SU-DHL-6 (cell line): Measurements from ENCODE around the gene KLF1.

Source experiments
- CTCF ChIP-seq: fragments of 200-600 bp; sonication (generic); IDR thresholded peaks from one replicate; pipeline ENCODE4 v1.5.1; 2017; ENCODE audit warnings: antibody characterized with exemption, mild to moderate bottlenecking, low read length, moderate library complexity; ENCODE audit not compliant: insufficient read depth, poor library complexity, severe bottlenecking
- EZH2phosphoT487 ChIP-seq: fragments of 200-600 bp; sonication (generic), shearing (Covaris generic); conservative IDR thresholded peaks from 2 replicates; pipeline ENCODE4 v1.6.1; 2018; ENCODE audit warnings: mild to moderate bottlenecking, antibody characterized with exemption, low read length, moderate library complexity, mixed read lengths

DNA sequence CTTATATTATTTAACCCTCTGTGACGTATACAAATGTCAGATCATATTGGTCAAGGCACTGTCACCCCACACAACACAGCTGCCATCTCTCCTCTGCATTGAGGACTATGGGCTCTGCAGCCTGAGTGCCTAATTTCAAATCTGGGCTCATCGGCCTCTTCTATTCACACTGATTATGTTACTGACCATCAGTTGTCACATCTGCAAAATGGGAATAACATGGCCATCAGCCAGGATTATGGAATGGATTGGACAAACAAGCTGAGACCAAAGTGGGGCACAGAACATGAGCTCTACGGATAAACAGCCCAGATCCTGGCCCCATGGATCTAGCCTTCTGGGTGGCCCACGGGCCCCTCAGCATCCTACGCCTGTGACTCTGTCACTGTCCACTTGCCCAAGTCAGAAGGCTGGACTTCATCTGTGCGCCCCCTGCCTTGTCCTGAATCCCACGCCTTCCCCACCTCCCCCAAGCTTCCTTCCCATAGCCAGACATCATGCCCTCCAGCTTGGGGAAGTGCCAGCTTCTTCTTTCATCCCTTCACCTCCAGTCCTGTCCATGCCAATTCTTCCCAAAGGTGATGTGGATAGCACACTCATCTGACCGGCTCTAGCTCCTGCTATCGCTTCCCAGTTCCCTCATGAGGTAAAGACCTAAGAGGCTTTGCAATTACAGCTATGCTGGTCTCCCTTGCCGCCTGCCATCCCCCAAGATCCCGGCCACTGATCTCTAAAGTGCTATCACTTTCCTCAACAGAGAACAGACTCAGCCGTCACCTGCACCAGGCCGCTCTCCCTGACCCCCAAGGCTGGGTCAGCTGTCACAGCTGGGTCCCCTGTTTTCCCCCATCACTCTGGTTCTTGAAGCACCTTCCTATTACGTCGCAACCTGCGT, 45.6 kb upstream of the KLF1 start:
- TF ChIP-seq CTCF: no peak
- no peak for TF ChIP-seq EZH2phosphoT487
